Activated CD8-positive, alpha-beta memory T cell treated with anti-CD3 and anti-CD28 coated beads, Interleukin-2, amount 50 U/mL, for 48 hours (primary cell): Measurements from ENCODE around the gene MCMBP.
"Not testable (repeated sequence)": the region's sequence is repeated elsewhere in the genome, so short reads cannot be mapped to it uniquely, and the experiment has no call there.

Experiments
- DNase-seq: peaks from one replicate; pipeline ENCODE4 v3.0.0-alpha.2; 2020

Gene MCMBP

DNA sequence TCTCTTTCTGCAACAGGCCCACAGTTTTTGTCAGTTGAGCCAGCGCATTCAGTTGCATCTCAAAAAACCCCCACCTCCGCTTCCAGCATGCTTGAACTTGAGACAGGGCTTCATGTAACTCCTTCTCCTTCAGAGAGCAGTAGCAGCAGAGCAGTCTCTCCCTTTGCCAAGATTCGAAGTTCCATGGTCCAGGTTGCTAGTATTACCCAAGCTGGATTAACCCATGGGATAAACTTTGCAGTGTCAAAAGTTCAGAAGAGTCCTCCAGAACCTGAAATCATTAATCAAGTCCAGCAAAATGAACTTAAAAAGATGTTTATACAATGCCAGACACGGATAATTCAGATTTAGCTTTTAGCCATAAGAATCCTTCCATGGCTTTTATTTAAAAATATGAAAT lies 45.2 kb downstream of the MCMBP start:
- DNase-seq: no peak

GRCh38 chr10:119826771-119827170 lies 45.9 kb downstream of the MCMBP start:
- no peak for DNase-seq

GRCh38 chr10:119824299-119824698 lies 48.3 kb downstream of the MCMBP start:
- DNase-seq: no peak

DNA sequence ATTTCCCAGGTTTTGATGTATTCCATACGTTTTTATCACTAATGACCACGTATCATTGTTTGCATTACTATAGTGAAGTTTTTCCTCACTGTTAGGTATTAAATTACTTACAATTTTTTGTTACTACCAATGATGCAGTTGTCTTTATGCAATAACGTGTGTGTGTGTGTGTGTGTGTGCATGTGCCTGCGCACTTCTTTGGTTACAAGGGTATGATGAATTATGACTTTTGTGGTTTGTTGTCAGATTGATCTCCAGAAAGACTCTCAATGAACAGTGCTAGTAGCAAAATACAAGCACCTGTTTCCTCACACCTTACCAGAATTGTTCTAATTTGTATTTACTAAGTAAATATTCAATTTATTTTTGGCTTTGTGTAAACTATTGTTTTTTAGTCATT lies 51.5 kb downstream of the MCMBP start:
- no peak for DNase-seq

- no peak for DNase-seq
These were observed 53.8 kb downstream of the MCMBP start for GRCh38 chr10:119818889-119819270.

DNA sequence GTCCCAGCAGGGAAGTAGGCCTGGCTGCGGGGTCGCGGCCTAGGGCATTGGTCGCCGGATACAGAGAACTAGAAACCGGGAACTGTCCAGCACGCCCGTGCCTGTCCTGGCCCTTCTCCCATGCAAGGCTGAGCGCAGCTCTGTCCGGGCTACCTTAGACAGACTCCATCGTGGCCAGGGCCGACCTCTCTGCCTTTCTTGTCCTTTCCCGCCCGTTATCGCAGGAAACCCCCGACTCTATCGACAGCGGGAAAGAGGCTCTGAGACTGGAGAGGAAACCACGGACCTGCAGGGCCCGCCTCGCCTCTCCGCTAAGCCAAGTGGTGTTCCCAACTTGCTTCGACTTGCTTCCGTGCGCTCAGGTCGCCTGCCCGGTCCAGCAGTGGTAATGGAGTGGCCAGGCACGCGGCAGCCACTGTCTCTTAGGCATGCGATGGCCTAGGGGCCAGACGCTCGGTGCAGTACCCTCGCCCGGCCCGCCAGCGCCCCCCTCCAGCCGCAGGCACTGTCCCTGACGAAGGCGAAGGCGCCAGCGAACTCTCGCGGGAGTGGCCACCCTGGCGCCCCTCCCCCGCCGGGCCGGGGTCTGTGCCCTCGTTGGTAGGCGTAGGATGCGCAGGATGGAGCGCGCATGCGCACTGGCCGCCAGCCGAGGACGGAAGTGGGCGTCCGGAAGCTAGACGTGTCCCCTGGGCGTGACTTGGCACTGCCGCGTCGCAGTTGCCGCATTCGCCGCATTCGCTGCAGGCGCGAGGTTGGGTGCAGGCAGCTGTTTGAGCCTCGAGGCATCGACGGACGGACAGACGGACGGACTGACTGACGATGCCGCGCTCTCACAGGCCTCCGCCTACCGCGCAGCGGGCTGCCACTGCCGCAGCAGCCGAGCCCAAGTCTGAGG lies 54.4 kb downstream of the MCMBP start:
- no peak for DNase-seq

DNA sequence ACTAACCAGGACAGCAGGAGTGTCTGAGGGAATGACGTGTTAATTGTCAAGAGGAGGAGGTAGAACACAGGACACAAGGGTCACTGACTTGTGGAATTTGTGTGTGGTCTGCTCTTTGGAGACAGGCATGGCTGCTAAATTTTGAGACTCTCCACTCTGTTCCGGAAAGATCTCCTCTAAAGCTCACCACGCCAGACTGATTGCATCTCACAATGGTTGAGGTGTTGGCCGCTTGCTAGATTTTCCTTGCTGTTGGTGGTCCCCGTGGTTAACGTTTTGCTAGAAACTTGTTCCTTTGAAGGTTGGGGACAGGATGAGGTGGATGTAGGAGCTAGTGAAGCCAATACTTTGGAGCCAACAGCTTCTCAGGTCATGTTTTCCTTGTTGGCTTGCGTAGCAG lies 57.0 kb downstream of the MCMBP start:
- DNase-seq: no peak

DNA sequence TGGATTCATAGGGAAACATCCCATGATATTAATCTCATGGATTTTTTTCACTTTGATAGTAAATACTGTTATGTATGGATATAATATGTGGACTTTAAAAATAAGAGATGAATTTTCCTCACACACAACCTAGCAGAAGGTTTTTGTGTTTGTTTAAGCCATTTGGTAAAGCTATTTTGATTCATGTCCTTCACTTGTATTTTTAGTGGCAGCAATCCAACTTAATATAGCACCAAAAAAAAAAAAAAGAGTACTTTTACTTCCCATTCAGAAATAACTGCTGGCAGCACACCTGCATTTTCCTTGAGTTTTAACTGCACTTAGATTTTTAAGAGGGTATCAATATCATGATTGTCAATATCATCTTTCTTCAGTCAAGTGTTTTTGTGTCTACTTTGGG lies 60.0 kb downstream of the MCMBP start:
- DNase-seq: no peak

- DNase-seq: no peak
These were observed 61.5 kb downstream of the MCMBP start for GRCh38 chr10:119811122-119811521.

DNA sequence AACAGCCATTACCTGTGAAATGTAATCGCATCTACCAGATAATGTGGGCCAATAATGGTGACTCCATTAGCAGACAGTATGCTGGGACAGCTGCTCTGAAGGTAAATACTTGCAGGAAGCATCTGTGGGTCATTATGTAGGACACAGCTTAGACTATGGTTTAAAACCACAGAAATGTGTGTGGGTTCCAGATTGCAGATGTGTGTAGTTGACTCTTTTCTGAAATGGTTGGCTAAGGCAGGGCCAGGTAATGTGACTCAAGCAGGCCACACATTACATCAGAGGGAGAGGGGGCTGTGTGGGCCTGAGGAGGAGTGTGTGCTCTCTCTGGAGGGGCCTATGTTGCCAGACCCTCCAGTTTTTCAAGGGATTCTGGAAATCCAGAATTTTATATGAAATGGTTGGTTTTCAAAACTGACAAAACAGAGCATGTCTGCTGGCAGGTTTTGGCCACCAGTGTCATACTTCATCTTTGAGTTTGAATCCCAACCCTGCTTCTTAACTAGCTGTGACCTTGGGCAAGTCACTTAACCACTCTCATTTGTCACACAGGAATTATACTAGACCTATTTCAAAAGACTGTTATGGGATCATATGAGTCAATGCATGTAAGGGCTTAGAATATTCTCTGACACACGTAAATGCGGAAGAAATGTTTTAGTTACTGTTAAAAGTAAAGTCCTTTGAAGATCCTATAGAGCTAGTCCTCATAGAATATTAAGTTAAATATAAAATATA lies 64.5 kb downstream of the MCMBP start:
- DNase-seq: no peak

DNA sequence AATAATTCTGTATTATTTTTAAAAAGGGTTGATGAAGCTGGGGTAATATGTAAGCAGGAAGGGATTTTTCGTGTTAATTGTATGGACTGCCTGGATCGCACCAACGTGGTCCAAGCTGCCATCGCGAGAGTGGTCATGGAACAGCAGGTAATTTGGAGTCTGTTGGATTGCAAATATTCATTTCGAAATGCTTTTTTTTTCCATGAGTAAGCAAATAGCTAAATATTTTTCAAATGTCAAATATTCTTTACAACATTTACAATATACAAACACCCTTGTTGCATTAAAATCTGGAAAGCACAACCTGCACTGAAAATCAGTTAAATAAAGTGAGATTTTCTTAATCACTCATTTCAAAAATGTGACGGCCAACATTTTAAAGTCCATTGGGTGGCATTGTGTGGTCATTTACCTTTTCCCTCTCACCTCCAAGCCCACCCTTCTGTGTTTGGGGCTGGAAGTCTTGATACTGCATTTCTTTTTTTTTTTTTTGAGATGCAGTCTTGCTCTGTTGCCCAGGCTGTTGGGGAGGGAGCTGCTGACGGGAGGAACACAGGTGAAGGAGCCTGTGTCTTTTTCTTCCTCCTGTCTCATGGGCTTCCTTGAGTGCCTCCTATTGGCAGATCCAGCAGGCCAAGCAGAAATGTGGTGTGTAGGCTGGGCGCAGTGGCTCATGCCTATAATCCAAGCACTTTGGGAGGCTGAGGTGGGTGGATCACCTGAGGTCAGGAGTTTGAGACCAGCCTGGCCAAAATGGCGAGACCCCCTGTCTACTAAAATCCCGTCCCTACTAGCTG lies 66.1 kb downstream of the MCMBP start:
- no peak for DNase-seq

- no peak for DNase-seq
These were observed 66.9 kb downstream of the MCMBP start for GRCh38 chr10:119805702-119806230.

GRCh38 chr10:119803264-119803663 lies 69.4 kb downstream of the MCMBP start:
- DNase-seq: no peak

DNA sequence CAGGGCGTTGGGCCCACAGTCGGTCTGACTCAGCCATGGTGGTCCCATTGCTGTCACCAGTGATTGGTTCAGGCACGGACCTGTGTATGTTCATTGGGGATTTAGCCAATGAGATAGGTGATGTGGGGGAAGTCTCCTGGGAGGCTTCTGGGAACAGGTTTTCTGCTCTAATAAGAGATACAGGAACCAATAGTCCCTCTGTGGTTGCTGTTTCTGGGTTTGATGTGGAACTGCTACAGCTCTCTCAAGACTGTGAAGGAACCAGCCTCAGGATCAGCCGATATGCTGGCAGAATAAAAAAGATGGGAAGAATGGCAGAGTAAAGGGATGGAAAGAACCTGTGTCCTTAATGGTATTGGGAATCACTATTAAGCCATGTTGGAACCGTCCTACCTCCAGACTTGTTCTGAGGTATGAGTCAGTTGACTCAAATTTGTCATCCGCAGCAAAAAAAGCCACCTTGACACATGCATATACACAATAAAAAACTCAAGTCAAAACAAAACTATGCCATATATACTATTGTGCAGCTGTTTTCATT lies 70.6 kb downstream of the MCMBP start:
- DNase-seq: no peak

- no peak for DNase-seq
These were observed 71.5 kb downstream of the MCMBP start for GRCh38 chr10:119801176-119801575.

GRCh38 chr10:119796039-119796438 lies 76.6 kb downstream of the MCMBP start:
- DNase-seq: no peak

DNA sequence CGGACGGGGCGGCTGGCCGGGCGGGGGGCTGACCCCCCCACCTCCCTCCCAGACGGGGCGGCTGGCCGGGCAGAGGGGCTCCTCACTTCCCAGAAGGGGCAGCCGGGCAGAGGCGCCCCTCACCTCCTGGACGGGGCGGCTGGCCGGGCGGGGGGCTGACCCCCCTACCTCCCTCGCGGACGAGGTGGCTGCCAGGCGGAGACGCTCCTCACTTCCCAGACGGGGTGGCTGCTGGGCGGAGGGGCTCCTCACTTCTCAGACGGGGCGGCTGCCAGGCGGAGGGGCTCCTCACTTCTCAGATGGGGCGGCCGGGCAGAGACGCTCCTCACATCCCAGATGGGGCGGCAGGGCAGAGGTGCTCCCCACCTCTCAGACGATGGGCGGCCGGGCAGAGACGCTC lies 77.5 kb downstream of the MCMBP start:
- DNase-seq: not testable (repeated sequence)

DNA sequence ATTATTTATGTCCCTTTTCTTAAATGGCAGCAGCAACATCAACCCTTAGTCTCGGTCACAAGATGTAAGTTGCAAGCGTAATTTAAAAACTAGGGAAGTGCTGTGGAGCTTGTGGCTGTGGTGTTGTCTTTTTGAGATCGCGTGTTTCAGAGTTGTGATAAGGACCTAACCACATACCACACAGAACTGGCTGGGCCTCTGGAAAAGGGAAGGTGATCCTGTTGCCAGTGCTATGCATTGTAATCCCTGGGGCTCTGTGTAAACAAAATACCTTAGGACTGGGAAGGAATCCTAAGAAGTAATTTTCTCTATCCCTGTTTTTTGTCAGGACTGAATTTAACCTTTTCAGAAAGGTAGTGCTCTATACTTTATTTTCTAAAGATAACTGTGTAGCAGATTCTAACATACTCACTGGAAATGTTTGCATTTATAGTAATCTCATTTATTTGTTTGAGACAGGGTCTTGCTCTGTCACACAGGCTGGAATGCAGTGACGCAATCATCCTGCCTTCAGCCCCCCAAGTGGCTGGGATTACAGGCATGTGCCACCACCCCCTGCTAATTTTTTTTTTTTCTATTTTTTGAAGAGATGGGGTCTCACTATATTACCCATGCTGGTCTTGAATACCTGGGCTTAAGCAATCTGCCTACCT lies 86.4 kb downstream of the MCMBP start:
- no peak for DNase-seq

- no peak for DNase-seq
These were observed 88.1 kb downstream of the MCMBP start for GRCh38 chr10:119784340-119785067.

- no peak for DNase-seq
These were observed 89.0 kb downstream of the MCMBP start for GRCh38 chr10:119783665-119784027.

DNA sequence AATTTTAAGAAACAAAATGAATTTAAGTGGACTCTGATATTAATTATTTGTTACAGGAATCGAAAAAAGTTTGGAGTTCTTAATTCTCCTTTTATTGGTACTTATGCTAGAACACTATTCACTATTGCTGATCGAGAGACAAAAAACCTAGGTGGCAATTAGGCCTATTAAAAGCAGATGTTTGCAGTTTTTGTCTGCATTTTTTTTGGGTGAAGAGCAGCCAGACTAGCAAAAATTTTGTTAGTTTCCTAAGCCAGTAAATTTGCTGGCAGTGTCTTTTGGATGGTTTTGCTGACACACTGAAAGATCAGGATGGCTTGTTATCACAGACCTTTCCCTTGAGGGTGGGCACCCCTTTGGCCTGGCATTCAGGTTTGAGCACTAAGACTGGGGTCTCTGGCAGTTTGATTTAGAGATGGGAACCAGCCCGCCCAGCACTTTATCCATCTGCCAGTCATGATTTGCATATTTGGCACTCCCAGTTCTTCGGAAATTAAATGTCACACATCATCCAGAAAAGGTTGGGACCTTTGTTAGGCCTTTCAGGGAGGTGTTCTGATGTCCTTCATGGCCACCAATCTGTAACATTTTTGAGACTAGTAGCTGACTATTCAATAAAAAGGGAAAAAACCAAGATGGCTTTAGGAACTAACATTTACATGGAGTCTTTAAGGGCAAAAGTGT lies 89.5 kb downstream of the MCMBP start:
- no peak for DNase-seq
